Karpas-422 (cell line): ENCODE measurements around the gene GADD45G. TPM values are rescaled to one million over a fixed set of nuclear protein-coding genes. Genes with fewer than 3 reads are reported as not detected.

Experiments
- DNase-seq: peaks from one replicate; pipeline ENCODE4 v3.0.0-alpha.2; 2015
- H2AFZ ChIP-seq: fragments of 200-600 bp; sonication (generic); 2 replicates; pipeline ENCODE4 v1.6.1; 2014; ENCODE audit warnings: antibody characterized with exemption, low read length, mixed read lengths
- H3K27ac ChIP-seq: fragments of 200-600 bp; sonication (generic); 2 replicates; pipeline ENCODE4 v1.5.1; 2014; ENCODE audit warnings: mild to moderate bottlenecking, low read length, moderate library complexity
- H3K27me3 ChIP-seq: fragments of 200-600 bp; sonication (generic); 2 replicates; pipeline ENCODE4 v1.6.1; 2014; ENCODE audit warnings: low read length, mixed read lengths
- H3K36me3 ChIP-seq: fragments of 200-600 bp; sonication (generic); 2 replicates; pipeline ENCODE4 v1.6.1; 2014; ENCODE audit warnings: low read length, mixed read lengths; ENCODE audit not compliant: insufficient read depth
- H3K4me1 ChIP-seq: fragments of 200-600 bp; sonication (generic); 2 replicates; pipeline ENCODE4 v1.6.1; 2014; ENCODE audit warnings: mild to moderate bottlenecking, low read length, mixed read lengths
- H3K4me2 ChIP-seq: fragments of 200-600 bp; sonication (generic); 2 replicates; pipeline ENCODE4 v1.6.1; 2014; ENCODE audit warnings: low read length, low read depth, mild to moderate bottlenecking; ENCODE audit not compliant: poor library complexity, severe bottlenecking
- H3K4me3 ChIP-seq: fragments of 200-600 bp; sonication (generic); 2 replicates; pipeline ENCODE4 v1.5.1; 2014; ENCODE audit warnings: mild to moderate bottlenecking, antibody characterized with exemption, low read length, mixed read lengths
- H3K79me2 ChIP-seq: fragments of 200-600 bp; sonication (generic); 2 replicates; pipeline ENCODE4 v1.6.1; 2014; ENCODE audit warnings: mild to moderate bottlenecking, low read length, mixed read lengths
- H3K9ac ChIP-seq: fragments of 200-600 bp; sonication (generic); 2 replicates; pipeline ENCODE4 v1.6.0; 2014; ENCODE audit warnings: low read length
- H3K9me2 ChIP-seq: fragments of 200-600 bp; sonication (generic), shearing (Covaris generic); replicated peaks from 2 replicates; pipeline ENCODE4 v1.6.0; 2014; ENCODE audit warnings: mild to moderate bottlenecking, low read length, moderate library complexity; ENCODE audit not compliant: insufficient read depth
- H3K9me3 ChIP-seq: fragments of 300-700, 200-600 bp; sonication (generic); 2 replicates; pipeline ENCODE4 v1.6.1; 2014; ENCODE audit warnings: low read length, mixed read lengths
- H4K20me1 ChIP-seq: fragments of 200-600 bp; sonication (generic); 2 replicates; pipeline ENCODE4 v1.6.1; 2014; ENCODE audit warnings: mild to moderate bottlenecking, antibody characterized with exemption, low read length, low read depth; ENCODE audit not compliant: insufficient read depth
- total RNA-seq: library from RNA; depleted of rRNA; stranded (reverse); fragments of >200 nt; shearing (Covaris generic); gene quantifications from 2 replicates; pipeline ENCODE4 v1.2.3, GENCODE V29; 2014; ENCODE audit warnings: low replicate concordance

Gene GADD45G
- total RNA-seq, 1 experiment from 2014 or later, result not detected

- Histone ChIP-seq H3K9me2 (no peaks in the 10 kb centered on the region), H2AFZ (no peak overlapping the region), H3K4me1 (no peaks in the 10 kb centered on the region), H3K9me3 (no peaks in the 10 kb centered on the region), H3K27me3 (no peaks in the 10 kb centered on the region), H3K4me2 (no peak overlapping the region), H3K4me3 (no peak overlapping the region), H3K27ac (no peak overlapping the region), H3K9ac (no peak overlapping the region), H3K36me3 (no peaks in the 10 kb centered on the region), H4K20me1 (no peaks in the 10 kb centered on the region), H3K79me2 (no peaks in the 10 kb centered on the region)
- no peak for DNase-seq
These were observed 6.6 kb downstream of the GADD45G start for GRCh38 chr9:89611425-89611824.

- no peaks in the 10 kb centered on the region for H3K36me3 ChIP-seq
- H3K4me3 ChIP-seq, result no peak overlapping the region
- no peaks in the 10 kb centered on the region for H3K27me3 ChIP-seq
- H3K9me3 ChIP-seq, result no peaks in the 10 kb centered on the region
- no peaks in the 10 kb centered on the region for H3K9me2 ChIP-seq
- H3K9ac ChIP-seq, result no peak overlapping the region
- no peaks in the 10 kb centered on the region for H4K20me1 ChIP-seq
- no peak for DNase-seq
- H3K4me1 ChIP-seq, result no peaks in the 10 kb centered on the region
- no peaks in the 10 kb centered on the region for H3K79me2 ChIP-seq
- no peak overlapping the region for H2AFZ ChIP-seq
- H3K27ac ChIP-seq, result no peak overlapping the region
- H3K4me2 ChIP-seq, result no peak overlapping the region
These were observed 7.9 kb downstream of the GADD45G start for GRCh38 chr9:89612566-89613278.

- Histone ChIP-seq H3K36me3 (no peaks in the 10 kb centered on the region), H3K79me2 (no peaks in the 10 kb centered on the region), H3K9me3 (no peaks in the 10 kb centered on the region), H3K4me2 (no peak overlapping the region), H3K4me1 (no peaks in the 10 kb centered on the region), H3K4me3 (no peak overlapping the region), H3K27me3 (no peaks in the 10 kb centered on the region), H3K27ac (no peak overlapping the region), H4K20me1 (no peaks in the 10 kb centered on the region), H3K9ac (no peak overlapping the region), H3K9me2 (no peaks in the 10 kb centered on the region), H2AFZ (no peak overlapping the region)
- no peak for DNase-seq
These were observed 9.4 kb downstream of the GADD45G start for GRCh38 chr9:89613912-89614892.

- no peak overlapping the region for H3K4me2 ChIP-seq
- no peak overlapping the region for H3K9ac ChIP-seq
- H3K79me2 ChIP-seq, result no peaks in the 10 kb centered on the region
- H3K4me1 ChIP-seq, result no peaks in the 10 kb centered on the region
- no peak overlapping the region for H2AFZ ChIP-seq
- no peaks in the 10 kb centered on the region for H3K9me2 ChIP-seq
- no peak overlapping the region for H3K27ac ChIP-seq
- no peaks in the 10 kb centered on the region for H3K36me3 ChIP-seq
- no peak for DNase-seq
- no peaks in the 10 kb centered on the region for H3K27me3 ChIP-seq
- H4K20me1 ChIP-seq, result no peaks in the 10 kb centered on the region
- H3K4me3 ChIP-seq, result no peak overlapping the region
- no peaks in the 10 kb centered on the region for H3K9me3 ChIP-seq
These were observed 10.8 kb downstream of the GADD45G start for GRCh38 chr9:89615661-89616060.

- Histone ChIP-seq H3K9me3 (no peaks in the 10 kb centered on the region), H3K4me1 (no peaks in the 10 kb centered on the region), H3K4me2 (no peak overlapping the region), H3K4me3 (no peak overlapping the region), H3K36me3 (no peaks in the 10 kb centered on the region), H3K9me2 (no peaks in the 10 kb centered on the region), H2AFZ (no peak overlapping the region), H3K9ac (no peak overlapping the region), H3K27me3 (no peaks in the 10 kb centered on the region), H4K20me1 (no peaks in the 10 kb centered on the region), H3K27ac (no peak overlapping the region), H3K79me2 (no peaks in the 10 kb centered on the region)
- no peak for DNase-seq
These were observed 11.6 kb downstream of the GADD45G start for GRCh38 chr9:89616411-89616810.

- no peaks in the 10 kb centered on the region for H3K36me3 ChIP-seq
- H2AFZ ChIP-seq, result no peak overlapping the region
- H3K79me2 ChIP-seq, result no peaks in the 10 kb centered on the region
- H3K4me1 ChIP-seq, result no peaks in the 10 kb centered on the region
- no peaks in the 10 kb centered on the region for H3K27me3 ChIP-seq
- H3K9me2 ChIP-seq, result no peaks in the 10 kb centered on the region
- H3K4me3 ChIP-seq, result no peak overlapping the region
- H3K27ac ChIP-seq, result no peak overlapping the region
- no peak overlapping the region for H3K9ac ChIP-seq
- H3K9me3 ChIP-seq, result no peaks in the 10 kb centered on the region
- no peak overlapping the region for H3K4me2 ChIP-seq
- DNase-seq, result no peak
- H4K20me1 ChIP-seq, result no peaks in the 10 kb centered on the region
These were observed 13.2 kb downstream of the GADD45G start for GRCh38 chr9:89617978-89618377.

- Histone ChIP-seq H3K36me3 (no peaks in the 10 kb centered on the region), H3K9me2 (no peaks in the 10 kb centered on the region), H3K27me3 (no peaks in the 10 kb centered on the region), H3K27ac (no peak overlapping the region), H3K9ac (no peak overlapping the region), H3K4me3 (no peak overlapping the region), H3K79me2 (no peaks in the 10 kb centered on the region), H3K4me2 (no peak overlapping the region), H2AFZ (no peak overlapping the region), H3K4me1 (no peaks in the 10 kb centered on the region), H3K9me3 (no peaks in the 10 kb centered on the region), H4K20me1 (no peaks in the 10 kb centered on the region)
- no peak for DNase-seq
These were observed 14.2 kb downstream of the GADD45G start for GRCh38 chr9:89619019-89619418.

GRCh38 chr9:89619424-89620138, 14.8 kb downstream of the GADD45G start:
- Histone ChIP-seq H3K27me3 (no peaks in the 10 kb centered on the region), H4K20me1 (no peaks in the 10 kb centered on the region), H3K4me1 (no peaks in the 10 kb centered on the region), H3K36me3 (no peaks in the 10 kb centered on the region), H3K4me3 (no peak overlapping the region), H3K9me3 (no peaks in the 10 kb centered on the region), H3K79me2 (no peaks in the 10 kb centered on the region), H3K9ac (no peak overlapping the region), H3K9me2 (no peaks in the 10 kb centered on the region), H3K4me2 (no peak overlapping the region), H3K27ac (no peak overlapping the region), H2AFZ (no peak overlapping the region)
- DNase-seq, result no peak
